ENCODE data around the gene SLC16A3.
A peak's percentile ranks its signal among the peaks of the same experiment; 100 is the strongest.

Gene SLC16A3

DNA sequence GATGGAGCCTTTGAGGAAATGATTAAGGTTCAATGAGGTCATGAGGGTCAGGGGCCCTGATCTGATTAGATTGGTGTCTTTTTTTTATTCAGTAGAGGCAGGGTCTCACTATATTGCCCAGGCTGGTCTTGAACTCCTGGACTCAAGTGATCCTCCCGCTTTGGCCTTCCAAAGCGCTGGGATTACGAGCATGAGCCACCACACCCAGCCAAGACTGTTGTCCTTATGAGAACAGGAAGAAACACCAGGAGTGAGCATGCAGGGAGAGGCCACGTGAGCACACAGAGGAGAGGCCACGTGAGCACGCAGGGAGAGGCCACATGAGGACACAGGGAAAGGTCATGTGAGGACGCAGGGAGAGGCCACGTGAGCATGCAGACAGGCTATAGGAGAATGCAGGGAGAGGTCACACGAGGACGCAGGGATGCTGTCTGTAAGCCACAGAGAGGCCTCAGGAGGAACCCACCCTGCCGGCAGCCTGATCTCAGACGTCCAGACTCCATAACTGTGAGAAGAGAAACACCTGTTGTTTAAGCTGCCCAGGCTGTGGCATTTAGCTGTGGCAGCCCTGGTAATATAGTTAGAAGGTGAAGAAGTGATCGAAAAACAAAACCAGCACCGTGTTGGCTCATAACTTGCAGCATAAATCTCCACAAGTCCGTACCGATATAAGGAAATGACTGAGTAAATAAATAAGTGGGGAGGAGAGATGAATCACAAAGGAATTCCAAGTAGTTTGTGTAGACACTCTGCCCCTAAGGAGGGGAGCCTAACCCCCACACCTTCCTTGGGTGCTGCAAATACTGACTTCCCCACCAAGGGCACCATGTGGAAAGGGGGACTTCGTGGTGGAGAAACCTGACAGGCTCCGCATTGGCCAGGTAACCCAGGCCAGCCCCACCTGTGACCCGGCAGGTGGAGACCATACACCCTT is 59.3 kb downstream of the SLC16A3 start (continued):
- 0 out of 2 replicates have a peak, but pooled peaks have one; percentile 14 for TF ChIP-seq PRDM10 (tag by site-specific recombination; IDR thresholded peaks at IDR 0.05)
- TF ChIP-seq ZNF16 (tag by site-specific recombination; IDR thresholded peaks at IDR 0.05; ENCODE audit: low read depth), result no peak
- TF ChIP-seq ZNF777 (tag by site-specific recombination; IDR thresholded peaks at IDR 0.05; ENCODE audit: borderline replicate concordance), result no peak
- TF ChIP-seq ZNF623 (tag by site-specific recombination; IDR thresholded peaks at IDR 0.05), result no peak
- TF ChIP-seq TRIM28 (IDR thresholded peaks at IDR 0.05; ENCODE audit: borderline replicate concordance, low read length), result peak; percentile 65; the same call in 1 of the 2 replicates
- TF ChIP-seq ZNF707 (tag by site-specific recombination; IDR thresholded peaks at IDR 0.05), result no peak

All from HEK293 (cell line).